NCI-H345 (cell line): ENCODE measurements around the gene SEC14L5.
A peak's percentile ranks its signal among the peaks of the same experiment; 100 is the strongest.
"Not testable (repeated sequence)": the region's sequence is repeated elsewhere in the genome, so short reads cannot be mapped to it uniquely, and the experiment has no call there.

Experiments
- DNase-seq: peaks from one replicate; lab custom pipeline; 2025; lab: John Stamatoyannopoulos, UW

The SEC14L5 gene

DNA sequence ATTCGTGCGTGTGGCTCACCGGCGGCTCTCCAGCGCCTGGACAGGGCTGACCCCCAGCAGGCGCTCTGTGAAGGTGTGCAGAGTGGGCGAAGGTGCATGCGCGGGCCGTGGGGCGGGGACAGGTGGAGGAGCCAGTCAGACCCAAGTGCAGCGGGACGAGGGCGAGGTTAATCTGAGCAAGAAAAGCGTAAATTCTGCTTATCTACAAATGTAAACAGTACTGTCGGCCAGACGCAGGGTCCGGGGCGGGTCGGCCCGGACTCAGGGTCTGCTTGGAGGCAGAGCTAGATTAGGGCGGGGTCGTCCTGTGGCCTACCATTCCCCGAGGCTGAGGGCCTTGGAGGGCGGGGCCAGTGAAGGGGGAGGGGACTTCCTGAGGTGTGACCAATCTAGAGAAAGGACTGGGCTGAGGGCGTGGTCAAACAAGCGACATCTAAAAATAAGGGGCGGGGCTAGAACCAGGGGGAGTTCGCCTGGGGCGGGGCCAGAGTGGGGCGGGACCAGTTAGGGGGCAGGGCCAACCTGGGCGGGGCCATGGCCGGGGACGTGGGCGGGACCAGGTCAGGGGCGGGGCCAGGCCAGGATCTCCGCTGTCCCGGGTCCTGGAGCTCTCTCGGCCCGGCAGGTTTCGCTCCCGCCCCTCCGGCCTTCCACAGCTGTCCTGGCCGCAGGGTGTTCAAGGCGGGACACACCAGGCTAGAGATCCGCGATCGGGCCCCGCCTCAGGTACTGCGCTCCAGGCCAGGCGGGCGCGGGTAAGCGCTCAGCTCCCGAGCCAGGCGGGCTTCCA is at the start of gene SEC14L5:
SEC14L5 (plus strand) TSS at position 611 of the 790 bp plus-strand sequence. CDS start 994 bp downstream, outside the sequence.
- DNase-seq = peak; percentile 99

DNA sequence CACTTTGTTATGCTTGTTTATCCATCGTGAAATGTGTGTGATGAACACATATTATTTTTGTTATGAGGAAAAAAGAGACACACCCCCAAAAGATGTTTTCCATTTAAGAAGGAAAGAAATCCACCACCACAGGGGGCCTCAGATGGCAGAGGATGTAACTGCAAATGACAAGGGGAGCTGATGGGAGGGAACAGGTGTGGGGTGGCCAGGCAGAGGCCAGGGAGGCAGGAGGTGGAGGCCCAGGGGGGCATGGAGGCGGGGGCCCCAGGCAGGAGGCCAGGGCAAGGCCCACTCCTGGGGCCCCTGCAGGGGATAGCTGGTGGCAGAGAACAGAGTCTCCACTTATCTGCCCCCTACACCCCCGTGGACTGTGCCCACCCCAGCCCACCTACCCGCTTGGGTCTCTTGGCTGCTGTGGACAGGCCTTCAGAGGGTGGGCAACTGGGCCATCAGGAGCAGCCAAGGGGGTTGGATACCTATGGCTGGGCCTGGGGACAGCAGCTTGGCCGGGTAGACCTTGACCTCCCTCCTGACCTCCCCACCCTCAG is 49.2 kb upstream of the SEC14L5 start:
- DNase-seq = no peak

DNA sequence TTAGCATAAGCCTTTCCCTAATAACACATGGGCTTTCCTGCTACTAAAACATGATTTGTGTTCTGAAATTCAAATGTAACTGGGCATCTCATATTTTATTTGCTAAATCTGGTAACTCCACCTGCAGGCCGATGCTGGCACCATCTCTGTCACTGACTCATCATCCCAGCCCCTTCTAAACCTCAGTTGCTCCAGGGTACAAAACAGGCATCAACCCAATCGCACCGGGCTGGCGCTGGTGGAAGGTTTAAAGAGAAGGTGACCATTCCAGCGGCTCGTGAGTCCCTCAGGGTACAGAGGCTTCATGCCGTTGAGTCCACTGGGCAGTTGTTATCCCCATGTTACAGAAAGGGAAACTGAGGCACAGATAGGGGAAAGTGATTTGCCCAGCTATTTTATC is 48.3 kb upstream of the SEC14L5 start:
- DNase-seq = no peak

DNA sequence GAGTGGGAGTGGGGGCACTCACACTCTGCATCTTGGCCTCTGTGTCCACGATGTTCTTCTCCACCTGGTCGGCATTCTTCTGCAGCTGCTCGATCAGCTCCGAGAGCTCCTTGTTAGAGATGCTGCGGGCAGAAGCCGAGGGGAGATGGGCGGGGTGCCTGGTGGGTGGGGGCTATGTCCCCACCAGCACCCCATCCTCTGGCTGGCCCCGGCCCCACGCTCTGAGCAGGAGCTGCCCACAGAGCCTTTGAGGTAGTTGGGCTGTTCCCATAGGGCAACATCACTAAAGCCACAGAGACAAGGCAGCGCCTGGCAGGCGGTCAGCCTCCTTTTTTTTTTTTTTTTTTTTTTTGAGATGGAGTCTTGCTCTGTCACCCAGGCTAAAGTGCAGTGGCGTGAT is 47.3 kb upstream of the SEC14L5 start:
- no peak for DNase-seq

DNA sequence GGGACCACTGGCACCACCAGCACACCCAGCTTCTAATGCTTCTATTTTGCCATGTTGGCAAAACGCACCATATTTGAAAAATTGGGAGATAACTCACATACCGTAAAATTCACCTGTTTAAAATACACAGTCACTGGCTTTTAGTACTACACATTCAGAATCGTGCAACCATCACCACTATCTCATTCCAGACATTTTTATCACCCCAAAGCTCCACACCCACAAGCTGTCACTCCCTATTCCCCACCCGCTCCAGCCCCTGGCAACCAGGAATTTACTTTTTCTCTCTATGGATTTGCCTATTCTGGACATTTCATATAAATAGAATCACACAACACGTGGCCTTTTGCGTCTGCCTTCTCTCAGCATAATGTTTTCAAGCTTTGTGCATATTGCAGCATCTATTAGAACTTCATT is 46.2 kb upstream of the SEC14L5 start:
- no peak for DNase-seq

DNA sequence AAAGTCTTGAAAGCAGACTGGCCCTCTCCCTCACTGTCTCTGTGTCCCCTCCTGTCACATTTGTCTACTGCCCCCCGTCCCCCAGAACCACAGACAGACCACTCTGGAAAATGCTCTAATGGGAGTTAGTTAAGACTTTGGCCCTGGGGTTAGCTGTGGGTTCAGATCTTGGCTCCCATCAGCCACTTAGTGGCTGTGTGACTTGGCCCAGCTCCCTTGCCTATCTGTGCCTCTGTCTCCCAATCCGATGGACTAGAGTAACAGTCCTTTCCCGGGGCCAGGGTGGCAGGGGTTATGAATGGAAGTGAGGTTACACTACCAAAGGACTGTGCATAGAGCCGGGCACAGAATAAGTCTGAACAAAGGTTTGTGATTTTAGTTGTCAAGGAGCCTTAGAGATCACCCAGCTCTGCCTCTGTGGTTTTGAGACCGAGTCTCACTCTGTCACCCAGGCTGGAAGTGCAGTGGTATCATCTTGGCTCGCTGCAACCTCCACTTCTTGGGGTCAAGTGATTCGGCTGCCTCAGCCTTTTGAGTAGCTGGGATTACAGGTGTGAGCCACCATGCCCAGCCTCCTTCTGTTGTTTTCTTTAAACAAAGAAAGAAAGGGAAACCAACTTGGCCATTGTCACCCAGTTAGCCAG is 44.9 kb upstream of the SEC14L5 start:
- no peak for DNase-seq

DNA sequence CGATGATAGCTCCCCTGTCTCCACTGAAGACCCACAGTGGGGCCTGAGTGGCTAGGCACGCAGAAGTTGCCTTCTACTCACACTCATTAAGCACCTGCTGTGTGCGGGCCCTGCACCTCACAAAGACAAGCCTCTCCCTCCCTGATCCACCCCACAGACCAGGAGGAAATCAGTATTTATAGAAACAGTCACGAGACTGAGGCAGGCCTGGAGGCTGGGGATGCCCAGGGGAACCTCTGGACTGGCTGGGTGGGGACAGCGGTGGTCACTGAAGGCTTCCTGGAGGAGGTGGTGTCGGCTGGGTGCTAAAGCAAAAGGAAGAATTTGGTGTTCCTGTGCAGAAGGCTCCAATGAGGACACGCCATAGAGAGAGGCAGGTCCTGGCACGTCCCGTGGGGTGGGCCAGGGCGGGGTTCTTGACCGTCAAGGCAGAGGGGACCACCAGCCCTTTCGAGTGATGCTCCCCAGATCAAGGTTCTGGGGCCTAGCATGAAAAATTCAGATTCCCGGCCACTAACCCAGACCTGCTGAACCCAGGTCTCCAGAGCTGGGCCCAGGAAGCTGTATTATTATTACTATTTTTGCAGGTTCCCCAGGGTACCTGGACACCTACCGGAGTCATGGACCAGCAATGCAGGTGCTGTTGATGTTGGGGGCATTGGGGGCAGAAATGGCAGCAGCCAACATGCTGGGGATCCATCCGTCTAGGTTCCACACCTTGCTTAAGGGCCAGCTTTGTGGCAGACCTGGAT is 44.2 kb upstream of the SEC14L5 start:
- no peak for DNase-seq

DNA sequence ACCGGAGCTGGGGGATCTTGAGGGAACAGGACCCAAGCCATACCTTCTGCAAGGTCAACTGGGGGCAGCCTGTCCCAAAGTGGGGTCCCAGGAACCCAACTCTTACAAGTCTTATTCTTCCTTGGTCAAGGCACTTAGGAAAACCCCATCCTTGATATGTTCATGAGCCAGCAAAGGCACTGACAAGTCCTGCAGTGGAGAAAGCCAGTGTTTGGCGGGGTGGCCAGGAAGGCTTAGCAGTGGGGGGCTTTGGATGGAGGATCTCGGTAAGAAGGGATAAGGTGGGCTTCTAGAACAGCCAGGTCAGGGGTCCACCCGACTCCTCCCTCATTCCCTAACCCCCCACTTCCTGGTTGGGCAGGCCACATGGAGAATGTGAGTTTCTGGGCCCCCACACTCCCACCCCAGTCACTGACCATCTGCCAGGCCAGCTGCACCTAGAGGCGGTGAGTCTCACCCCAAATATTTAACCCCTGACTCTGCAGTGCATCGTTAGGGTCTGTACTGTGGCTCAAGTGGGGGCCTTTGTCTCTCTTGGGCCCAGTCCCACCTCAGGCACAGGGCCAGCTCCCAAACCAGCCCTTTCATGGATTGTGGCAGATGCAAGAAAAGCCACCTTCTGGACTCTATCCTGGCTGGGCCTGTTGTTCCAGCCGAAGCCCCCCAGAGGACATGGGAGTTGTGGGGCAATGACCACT is 43.5 kb upstream of the SEC14L5 start:
- DNase-seq = no peak

DNA sequence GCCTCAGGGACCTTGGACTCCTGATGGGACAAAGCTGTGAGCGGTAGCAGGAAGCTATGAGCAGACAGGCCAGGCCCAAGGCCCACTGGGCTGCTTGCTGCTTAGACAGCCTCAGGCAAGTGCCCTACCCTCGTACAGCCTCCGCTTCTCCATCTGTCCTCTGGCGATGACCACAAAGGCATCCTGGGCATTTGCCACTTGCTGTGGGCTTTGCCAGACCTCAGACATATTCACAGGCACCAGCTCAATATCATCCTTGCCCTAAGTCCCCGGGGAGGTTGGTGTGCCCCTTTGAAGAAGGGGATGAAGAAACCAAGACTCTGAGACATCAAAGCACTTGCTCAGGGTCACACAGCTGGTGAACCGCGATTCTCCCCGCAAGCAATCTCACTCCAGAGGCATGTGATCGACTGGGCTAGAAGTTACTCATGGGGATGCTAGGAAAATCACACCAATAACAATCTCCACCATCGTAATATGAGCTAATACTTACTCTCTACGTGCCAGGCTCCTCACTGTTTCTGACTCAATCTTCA is 42.8 kb upstream of the SEC14L5 start:
- DNase-seq = no peak

DNA sequence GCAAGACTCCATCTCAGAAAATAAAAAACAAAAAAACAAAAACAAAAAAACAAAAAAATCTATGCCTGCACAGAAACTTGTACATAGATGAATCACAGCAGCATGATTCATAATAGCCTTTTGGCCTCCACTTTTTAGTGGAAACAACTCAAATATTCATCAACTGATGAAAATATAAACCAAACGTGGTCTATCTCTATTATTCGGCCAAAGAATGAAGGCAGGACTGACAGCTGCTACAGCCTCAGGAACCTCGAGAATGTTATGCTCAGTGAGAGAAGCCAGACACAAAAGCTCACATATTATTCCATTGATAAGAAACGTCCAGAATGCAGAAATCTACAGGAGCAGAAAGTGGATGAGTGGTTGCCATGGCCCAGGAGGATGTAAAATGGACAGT is 41.0 kb upstream of the SEC14L5 start:
- no peak for DNase-seq

DNA sequence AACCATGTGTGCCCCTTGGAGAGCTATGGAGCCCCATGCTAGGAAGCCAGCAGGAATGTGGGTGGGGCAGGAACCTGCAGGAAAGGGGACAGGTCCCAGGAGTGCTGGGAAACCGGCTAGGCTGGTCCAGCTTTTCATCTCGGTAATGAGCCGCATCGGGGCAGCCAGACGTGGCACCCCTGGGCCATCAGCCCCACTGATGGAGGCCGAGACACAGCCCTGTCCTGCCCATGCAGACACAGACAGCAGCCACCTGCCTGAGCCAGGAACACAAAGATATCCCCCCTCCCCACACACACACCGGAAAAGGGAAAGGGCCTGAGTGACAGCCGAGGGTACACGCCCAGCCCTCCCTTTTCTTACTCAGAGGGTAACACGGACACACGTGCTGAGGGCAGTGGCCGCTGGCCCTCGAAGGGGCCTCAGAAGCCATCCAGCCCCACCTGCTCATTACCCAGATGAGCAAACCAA is 39.3 kb upstream of the SEC14L5 start:
- DNase-seq = peak; percentile 85

DNA sequence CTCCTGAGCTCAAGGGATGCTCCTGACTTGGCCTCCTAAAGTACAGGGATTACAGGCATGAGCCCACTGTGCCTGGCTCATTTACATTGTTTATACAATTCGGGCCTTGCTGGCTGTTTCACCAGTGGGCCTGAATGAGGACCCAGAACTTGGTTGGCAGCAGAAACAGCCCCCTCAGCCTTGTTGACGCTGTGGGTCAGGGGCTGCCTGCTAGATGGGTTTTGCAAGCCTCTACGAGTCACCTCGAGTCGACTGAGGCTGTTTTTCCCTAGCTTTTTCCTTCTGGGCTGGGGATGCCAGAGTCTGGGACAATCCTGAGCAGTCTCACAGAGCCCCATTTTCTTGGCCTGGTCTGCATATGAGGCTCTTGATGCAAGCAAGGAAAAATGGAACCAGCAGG is 37.3 kb upstream of the SEC14L5 start:
- no peak for DNase-seq

DNA sequence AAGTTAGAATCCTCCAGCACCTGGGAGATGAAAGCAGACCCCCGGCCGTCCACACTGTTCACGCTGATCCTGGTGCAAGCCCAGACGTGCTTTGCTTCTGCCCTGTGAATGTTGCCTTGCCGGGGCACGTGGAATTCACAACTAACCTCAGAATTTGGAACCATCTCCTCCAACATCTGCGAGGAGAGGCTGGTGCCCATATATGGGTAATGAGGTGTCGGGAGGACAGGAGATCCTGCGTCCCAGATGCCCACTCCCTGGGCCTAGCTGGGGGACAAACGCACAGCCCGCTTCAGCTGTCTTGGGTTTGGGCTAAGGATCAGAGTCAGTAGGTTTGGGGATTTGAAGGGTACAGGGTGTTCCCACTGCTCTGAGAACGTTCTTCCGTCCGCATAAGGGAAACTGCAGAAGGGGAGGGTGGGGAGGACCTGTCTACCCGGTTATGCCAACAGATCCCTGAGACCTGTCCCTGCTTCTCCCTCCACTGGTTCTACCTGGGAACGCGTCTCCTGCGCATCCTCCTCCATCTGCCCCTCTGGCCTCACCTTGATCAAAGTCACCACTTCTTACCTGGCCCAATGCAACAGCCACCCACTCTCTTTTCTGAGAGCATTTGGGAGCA is 35.3 kb upstream of the SEC14L5 start:
- no peak for DNase-seq

DNA sequence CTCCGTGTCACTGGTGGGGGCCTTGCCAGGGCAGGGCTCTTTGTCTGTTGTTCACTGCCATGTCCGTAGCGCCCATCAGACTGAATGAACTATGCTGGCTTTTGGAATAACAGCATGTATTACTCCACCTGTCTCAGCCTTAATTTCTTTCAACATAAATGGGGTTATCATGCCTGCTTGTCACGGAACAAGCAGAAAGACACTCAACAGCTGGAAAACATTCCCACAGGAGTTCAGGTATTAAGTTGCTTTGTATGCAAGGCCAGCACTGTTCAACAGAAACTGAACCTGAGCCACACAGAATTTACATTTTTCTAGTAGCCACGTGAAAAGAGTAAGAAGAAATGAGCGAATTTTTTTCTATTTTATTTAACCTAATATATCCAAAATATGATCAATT is 34.3 kb upstream of the SEC14L5 start:
- no peak for DNase-seq

DNA sequence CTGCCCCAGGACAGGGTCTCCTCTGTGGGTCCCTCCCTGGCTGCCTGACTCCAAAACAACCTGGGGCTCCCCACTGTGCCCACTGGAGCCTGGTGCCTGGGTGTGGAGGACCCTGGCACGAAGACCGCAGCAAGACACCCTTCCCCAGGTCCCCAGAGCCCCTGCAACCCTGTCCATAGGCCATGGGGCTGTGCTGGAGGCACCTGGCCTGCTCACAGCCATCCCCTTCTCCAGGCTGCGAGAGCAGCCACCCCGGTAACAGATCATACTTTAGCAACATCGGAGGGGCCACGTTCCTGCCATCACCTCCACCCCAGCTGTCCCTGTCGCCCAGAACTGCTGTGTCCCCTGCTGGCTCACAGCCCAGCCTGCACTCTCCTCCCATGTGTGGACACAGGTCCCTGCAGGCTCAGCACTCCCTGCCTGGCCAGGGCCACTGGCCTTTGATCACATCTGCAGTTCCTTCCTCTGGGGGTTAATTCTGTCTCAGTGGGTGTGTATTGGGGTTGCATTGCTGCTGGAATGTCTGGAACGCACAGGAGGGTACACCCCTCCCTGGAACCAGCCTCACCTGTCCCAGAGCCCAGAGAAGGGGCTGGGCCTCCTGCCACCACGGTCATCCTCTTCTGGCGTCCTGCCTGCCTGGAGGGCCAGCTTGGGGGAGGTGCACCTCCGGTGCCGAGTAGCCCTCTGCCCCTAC is 33.4 kb upstream of the SEC14L5 start:
- DNase-seq = no peak

DNA sequence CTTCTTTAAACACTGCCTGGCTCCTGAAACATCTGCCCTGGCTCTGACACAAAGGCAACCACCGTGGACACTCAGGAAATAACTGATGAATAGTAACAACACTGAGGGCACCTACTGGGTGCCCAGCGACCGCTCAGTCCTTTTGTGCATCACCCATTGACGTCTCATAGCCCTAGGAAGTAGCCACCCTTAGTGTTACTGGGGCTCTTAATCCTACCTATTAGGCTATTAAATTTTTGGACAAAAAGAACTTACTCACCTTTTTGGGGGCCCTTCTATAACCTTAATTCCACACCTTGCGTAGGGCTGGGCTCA is 32.9 kb upstream of the SEC14L5 start:
- no peak for DNase-seq

DNA sequence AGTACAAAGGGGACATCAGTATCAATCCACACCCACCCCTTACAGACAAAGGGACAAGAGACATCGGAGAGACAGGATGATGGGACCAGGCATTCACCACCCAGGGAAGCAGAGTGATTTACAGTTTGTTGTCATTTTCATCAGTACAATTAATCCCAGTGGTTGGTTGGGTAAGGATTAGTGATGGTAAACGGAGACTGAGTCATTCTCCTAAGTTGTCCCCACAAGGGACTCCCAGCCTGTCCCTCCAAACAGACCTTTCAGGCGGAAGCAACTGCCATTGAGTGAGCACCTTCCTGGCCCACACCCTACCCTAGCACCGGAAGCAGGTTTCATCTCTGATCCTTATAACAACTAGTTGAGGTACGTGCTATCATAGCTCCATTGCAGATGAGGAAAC is 32.3 kb upstream of the SEC14L5 start:
- DNase-seq = no peak

DNA sequence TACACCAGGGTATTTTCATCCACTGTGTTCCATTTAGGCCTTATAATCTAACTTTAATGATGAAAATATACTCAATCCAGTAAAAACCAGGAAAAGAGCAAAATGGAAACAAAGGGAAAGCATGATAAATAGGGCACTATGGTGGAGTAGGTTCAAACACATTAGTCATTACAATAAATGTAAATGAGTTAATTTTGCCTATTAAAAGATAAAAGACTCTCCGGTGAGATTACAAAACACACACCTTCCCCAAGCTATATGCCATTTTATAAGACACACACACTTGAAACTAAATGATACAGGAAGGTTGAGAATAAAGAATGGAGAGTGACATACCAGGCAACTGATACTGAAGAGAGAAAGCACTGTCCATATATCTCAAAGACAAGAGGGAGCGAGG is 31.2 kb upstream of the SEC14L5 start:
- no peak for DNase-seq

DNA sequence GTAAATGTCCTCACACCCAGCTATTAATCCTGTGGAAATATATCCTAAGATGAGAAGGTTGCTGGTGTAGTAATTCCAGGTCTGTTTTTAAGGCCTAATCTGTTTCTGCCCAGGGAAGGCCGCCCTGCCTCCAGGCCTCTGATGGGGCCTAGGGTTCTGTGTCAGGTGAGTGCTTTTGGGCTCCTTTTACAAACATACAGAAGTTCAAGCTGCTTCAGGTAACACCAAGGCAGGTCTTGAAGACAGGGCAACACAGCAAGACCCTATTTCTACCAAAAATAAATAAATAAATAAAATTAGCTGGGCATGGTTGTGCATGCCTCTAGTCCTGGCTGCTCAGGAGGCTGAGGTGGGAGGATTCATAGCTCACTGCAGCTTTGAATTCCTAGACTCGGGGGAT is 30.5 kb upstream of the SEC14L5 start:
- no peak for DNase-seq

DNA sequence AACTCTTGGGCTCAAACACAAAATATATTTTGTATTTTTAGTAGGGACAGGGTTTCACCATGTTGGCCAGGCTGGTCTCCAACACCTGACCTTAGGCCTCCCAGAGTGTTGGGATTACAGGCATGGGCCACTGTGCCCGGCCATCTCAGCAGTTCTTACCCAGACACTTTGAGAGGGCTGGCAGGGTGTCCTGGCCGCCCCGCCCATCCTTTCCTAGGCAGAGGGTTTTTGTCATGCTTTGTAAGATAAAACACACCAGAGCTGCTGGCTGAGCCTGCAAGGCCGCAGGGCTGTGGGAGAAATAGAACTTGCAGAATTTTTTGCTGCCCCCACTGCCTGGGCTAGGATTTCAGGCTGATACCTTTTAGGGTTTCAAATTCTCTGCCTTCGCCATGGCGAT is 29.9 kb upstream of the SEC14L5 start:
- DNase-seq = no peak

DNA sequence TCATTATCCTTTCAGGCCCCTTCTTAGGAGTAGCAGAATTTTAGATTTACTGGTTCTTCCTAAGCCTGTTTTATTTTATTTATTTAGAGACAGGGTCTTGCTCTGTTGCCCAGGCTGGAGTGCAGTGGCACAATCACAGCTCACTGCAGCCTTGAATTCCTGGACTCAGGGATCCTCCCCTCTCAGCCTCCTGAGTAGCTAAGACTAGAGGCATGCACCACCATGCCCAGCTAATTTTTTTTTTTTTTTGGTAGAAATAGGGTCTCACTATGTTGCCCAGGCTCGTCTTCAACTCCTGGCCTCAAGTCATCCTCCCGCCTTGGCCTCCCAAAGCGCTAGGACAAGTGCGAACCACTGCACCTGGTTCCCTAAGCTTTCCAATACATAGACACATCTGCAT is 28.5 kb upstream of the SEC14L5 start:
- not testable (repeated sequence) for DNase-seq
